Mesenchymal stem cell (in vitro differentiated cells and primary cell): ENCODE results near the gene GINS1.

Experiments
- DNase-seq: peaks from one replicate; pipeline ENCODE4 v3.0.0-alpha.2; 2013
- H2AFZ ChIP-seq: one replicate; pipeline ENCODE4 v1.6.1; 2013; ENCODE audit warnings: low read depth, mild to moderate bottlenecking, control low read depth, inconsistent platforms, low read length, moderate library complexity
- H2AK5ac ChIP-seq: 2 replicates; pipeline ENCODE4 v1.6.1; 2013; ENCODE audit warnings: low read length, moderate library complexity, mild to moderate bottlenecking, inconsistent platforms; ENCODE audit not compliant: severe bottlenecking
- H2BK120ac ChIP-seq: one replicate; pipeline ENCODE4 v1.6.1; 2013; ENCODE audit warnings: low read depth, mild to moderate bottlenecking, inconsistent platforms, low read length, moderate library complexity
- H2BK12ac ChIP-seq, 2 experiments: one replicate each; pipeline ENCODE4 v1.6.1; 2013; ENCODE audit warnings: inconsistent platforms in 2 of 2, low read length in 2 of 2, mild to moderate bottlenecking in 2 of 2, moderate library complexity in 2 of 2, control low read depth in 1 of 2
- H2BK15ac ChIP-seq: one replicate; pipeline ENCODE4 v1.6.1; 2013; ENCODE audit warnings: mild to moderate bottlenecking, low read depth, inconsistent platforms; ENCODE audit not compliant: poor library complexity, severe bottlenecking
- H2BK5ac ChIP-seq: 2 replicates; pipeline ENCODE4 v1.6.1; 2013; ENCODE audit warnings: low read depth, mild to moderate bottlenecking, low read length, control low read depth, inconsistent platforms; ENCODE audit not compliant: poor library complexity, severe bottlenecking
- H3K14ac ChIP-seq, 2 experiments: one replicate each; pipeline ENCODE4 v1.6.1; 2013; ENCODE audit warnings: inconsistent platforms in 2 of 2, low read length in 2 of 2, control low read depth in 1 of 2, mild to moderate bottlenecking in 1 of 2, moderate library complexity in 1 of 2
- H3K18ac ChIP-seq, 2 experiments: one replicate each; pipeline ENCODE4 v1.6.1; 2013; ENCODE audit warnings: inconsistent platforms in 2 of 2, low read length in 2 of 2, control low read depth in 1 of 2, low read depth in 1 of 2, mild to moderate bottlenecking in 1 of 2
- H3K23ac ChIP-seq, 2 experiments: one replicate each; pipeline ENCODE4 v1.6.1; 2013; ENCODE audit warnings: inconsistent platforms in 2 of 2, low read length in 2 of 2, mild to moderate bottlenecking in 2 of 2, moderate library complexity in 2 of 2, control low read depth in 1 of 2
- H3K27ac ChIP-seq: 2 replicates; pipeline ENCODE4 v1.5.1; 2013; ENCODE audit warnings: mild to moderate bottlenecking, moderate library complexity, low read length, control low read depth, inconsistent platforms; ENCODE audit not compliant: poor library complexity, severe bottlenecking
- H3K27me3 ChIP-seq, 2 experiments: 2 replicates each; pipeline versions ENCODE4 v1.6.1 to v1.7.0; 2013; ENCODE audit warnings: low read length in 2 of 2, mild to moderate bottlenecking in 2 of 2, moderate library complexity in 2 of 2, control low read depth in 1 of 2, inconsistent platforms in 1 of 2; ENCODE audit not compliant: control insufficient read depth in 1 of 2, insufficient read depth in 1 of 2
- H3K36me3 ChIP-seq, 2 experiments: 2 replicates each; pipeline versions ENCODE4 v1.6.1 to v1.7.0; 2013; ENCODE audit warnings: low read length in 2 of 2, control low read depth in 1 of 2, inconsistent platforms in 1 of 2, low read depth in 1 of 2, mild to moderate bottlenecking in 1 of 2; ENCODE audit not compliant: insufficient read depth in 2 of 2, control insufficient read depth in 1 of 2
- H3K4ac ChIP-seq, 2 experiments: one replicate each; pipeline ENCODE4 v1.6.1; 2013; ENCODE audit warnings: inconsistent platforms in 2 of 2, low read length in 2 of 2, mild to moderate bottlenecking in 2 of 2, moderate library complexity in 2 of 2, control low read depth in 1 of 2, low read depth in 1 of 2
- H3K4me1 ChIP-seq: 2 replicates; pipeline ENCODE4 v1.6.1; 2013; ENCODE audit warnings: low read depth, low read length, control low read depth; ENCODE audit not compliant: control insufficient read depth, insufficient read depth
- H3K4me2 ChIP-seq: 2 replicates; pipeline ENCODE4 v1.6.1; 2013; ENCODE audit warnings: low read length, mild to moderate bottlenecking, inconsistent platforms; ENCODE audit not compliant: poor library complexity, severe bottlenecking
- H3K4me3 ChIP-seq, 2 experiments: 2 replicates each; pipeline versions ENCODE4 v1.5.1 to v1.7.0; 2013; ENCODE audit warnings: low read length in 2 of 2, mild to moderate bottlenecking in 2 of 2, control low read depth in 1 of 2, low read depth in 1 of 2; ENCODE audit not compliant: insufficient read depth in 1 of 2
- H3K79me1 ChIP-seq: replicated peaks from 2 replicates; pipeline ENCODE4 v1.6.1; 2013; ENCODE audit warnings: mild to moderate bottlenecking, control low read depth, low read length, inconsistent platforms; ENCODE audit not compliant: poor library complexity, severe bottlenecking
- H3K9ac ChIP-seq: 2 replicates; pipeline ENCODE4 v1.7.0; 2013; ENCODE audit warnings: mild to moderate bottlenecking, low read length, moderate library complexity
- H3K9me3 ChIP-seq: 2 replicates; pipeline ENCODE4 v1.7.0; 2013; ENCODE audit warnings: mild to moderate bottlenecking, low read length; ENCODE audit not compliant: control insufficient read depth
- H4K8ac ChIP-seq: one replicate; pipeline ENCODE4 v1.6.1; 2013; ENCODE audit warnings: inconsistent platforms, mild to moderate bottlenecking, low read length, moderate library complexity
- H4K91ac ChIP-seq: one replicate; pipeline ENCODE4 v1.6.1; 2013; ENCODE audit warnings: mild to moderate bottlenecking, low read length, inconsistent platforms
- WGBS: methylation state at CpG from one replicate; pipeline ENCODE4 v1.1.7; 2013; ENCODE audit warnings: mixed read lengths; 5-methylcytosine and 5-hydroxymethylcytosine counted together

The GINS1 gene

GRCh38 chr20:25461786-25462545 lies 54.5 kb downstream of the GINS1 start:
- no peak overlapping the region for H3K4me3 ChIP-seq
- no peak overlapping the region for H2BK12ac ChIP-seq
- no peak overlapping the region for H3K23ac ChIP-seq
- H2BK15ac ChIP-seq: no peak overlapping the region
- no peaks in the 10 kb centered on the region for H3K79me1 ChIP-seq
- no peak overlapping the region for H4K8ac ChIP-seq
- peaks cover 1% of the 10 kb centered on the region for H3K4me1 ChIP-seq
- no peak overlapping the region for H2BK120ac ChIP-seq
- H3K27me3 ChIP-seq: no peaks in the 10 kb centered on the region
- no peak for DNase-seq
- H2AK5ac ChIP-seq: no peak overlapping the region
- H2AFZ ChIP-seq: no peak overlapping the region
- H3K4ac ChIP-seq: no peak overlapping the region
- H2BK5ac ChIP-seq: no peak overlapping the region
- H3K4me2 ChIP-seq: no peak overlapping the region
- 95% methylated on average over 16 of the region's 18 CpGs for WGBS
- H3K36me3 ChIP-seq: peaks cover 51 to 72% of the 10 kb centered on the region in 2 experiments
- no peak overlapping the region for H4K91ac ChIP-seq
- no peak overlapping the region for H3K27ac ChIP-seq
- no peak overlapping the region for H3K18ac ChIP-seq
- no peaks in the 10 kb centered on the region for H3K9me3 ChIP-seq
- H3K9ac ChIP-seq: no peak overlapping the region
- no peak overlapping the region for H3K14ac ChIP-seq

DNA sequence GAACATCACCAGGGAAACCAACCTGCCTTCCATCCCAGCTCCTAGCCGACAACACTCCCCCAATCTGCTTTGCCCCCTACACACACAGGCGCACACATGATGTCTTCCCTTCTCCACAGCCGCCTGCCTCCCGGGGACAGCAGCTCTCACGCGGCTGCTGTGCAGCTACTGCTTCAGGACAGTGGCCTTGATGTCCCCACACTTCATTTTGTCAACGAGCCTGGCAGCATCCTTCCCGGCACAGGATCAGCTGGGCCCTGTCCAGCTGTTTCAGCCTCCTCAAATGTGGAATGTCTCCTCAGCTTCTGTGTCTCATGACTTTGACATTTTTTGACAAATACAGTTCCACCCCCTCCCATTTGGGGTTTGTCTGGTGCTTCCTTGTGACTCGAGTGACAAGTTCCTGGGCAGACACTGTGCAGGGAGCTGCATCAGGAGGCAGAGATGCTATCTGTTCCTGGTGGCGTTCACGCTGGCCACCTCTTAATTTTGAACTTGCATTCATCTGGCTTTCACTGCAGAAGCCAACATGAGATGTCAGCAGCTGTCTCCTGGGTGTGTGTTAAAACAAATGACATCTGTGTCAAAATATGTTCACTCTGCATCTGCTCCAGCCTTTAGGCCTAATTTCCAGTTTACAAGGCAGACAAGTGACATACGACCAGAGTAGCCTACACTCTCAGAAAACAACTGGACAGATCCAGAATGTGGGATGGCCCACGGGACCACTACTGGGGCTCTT lies 57.2 kb downstream of the GINS1 start:
- Histone ChIP-seq H3K4me3 (no peak overlapping the region), H2BK120ac (no peak overlapping the region), H3K18ac (no peak overlapping the region), H2AK5ac (no peak overlapping the region), H3K36me3 (peaks cover 51 to 77% of the 10 kb centered on the region in 2 experiments), H3K4ac (no peak overlapping the region), H2BK15ac (no peak overlapping the region), H3K14ac (no peak overlapping the region), H2BK5ac (no peak overlapping the region), H3K9ac (no peak overlapping the region), H3K9me3 (no peaks in the 10 kb centered on the region), H2AFZ (no peak overlapping the region), H3K4me2 (no peak overlapping the region), H4K91ac (no peak overlapping the region), H2BK12ac (no peak overlapping the region), H4K8ac (no peak overlapping the region), H3K27ac (no peak overlapping the region), H3K23ac (no peak overlapping the region), H3K79me1 (peaks cover 3% of the 10 kb centered on the region), H3K27me3 (no peaks in the 10 kb centered on the region), H3K4me1 (peaks cover 1% of the 10 kb centered on the region)
- 93% methylated on average over 13 of the region's 13 CpGs for WGBS
- no peak for DNase-seq

DNA sequence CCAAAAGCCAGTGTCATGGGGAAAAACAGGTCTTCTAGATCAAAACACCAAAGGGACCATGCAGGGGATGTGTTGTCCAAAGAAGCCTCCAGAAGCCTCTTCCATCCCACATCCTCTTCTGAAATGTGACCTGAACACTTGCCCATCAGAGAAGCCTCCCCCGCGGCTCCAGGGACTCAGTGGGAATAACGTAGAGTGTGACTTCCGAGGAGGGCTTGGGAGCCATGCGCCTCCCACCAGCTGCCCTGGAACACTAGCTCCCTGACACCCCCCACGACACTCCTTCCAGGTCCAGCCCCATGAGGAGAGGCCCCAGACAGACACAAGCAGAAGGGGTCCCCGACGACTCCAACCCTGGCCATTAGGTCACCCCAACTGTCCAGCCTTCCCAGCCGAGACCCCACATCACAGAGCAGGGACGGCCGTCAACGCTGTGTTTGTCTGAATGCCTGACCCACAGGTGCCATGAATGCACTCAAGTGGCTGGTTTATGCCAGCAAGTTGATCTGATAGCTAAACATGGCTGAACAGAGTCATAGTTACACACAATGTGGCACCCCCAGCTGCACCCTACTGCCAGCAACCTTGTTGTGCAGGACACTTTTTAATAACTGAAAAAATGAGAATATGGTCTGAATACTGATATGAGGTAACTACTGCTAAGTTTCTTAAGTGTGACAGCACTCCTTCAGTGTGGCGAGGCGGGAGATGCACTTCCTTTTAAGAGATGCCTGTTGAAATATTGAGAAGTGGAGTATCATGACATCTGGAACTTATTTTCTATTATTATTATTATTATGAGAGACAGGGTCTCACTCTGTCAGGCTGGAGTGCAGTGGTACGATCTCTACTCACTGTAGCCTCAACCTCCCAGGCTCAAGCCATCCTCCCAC lies 58.0 kb downstream of the GINS1 start:
- H2BK12ac ChIP-seq: no peak overlapping the region
- no peak overlapping the region for H3K9ac ChIP-seq
- H4K91ac ChIP-seq: no peak overlapping the region
- no peak overlapping the region for H3K4ac ChIP-seq
- H2BK5ac ChIP-seq: no peak overlapping the region
- no peak overlapping the region for H3K27ac ChIP-seq
- no peak overlapping the region for H3K23ac ChIP-seq
- peaks cover 4% of the 10 kb centered on the region for H3K4me1 ChIP-seq
- peaks cover 56 to 76% of the 10 kb centered on the region in 2 experiments for H3K36me3 ChIP-seq
- H3K18ac ChIP-seq: no peak overlapping the region
- H3K4me3 ChIP-seq: no peak overlapping the region
- no peaks in the 10 kb centered on the region for H3K27me3 ChIP-seq
- 87% methylated on average over 14 of the region's 15 CpGs for WGBS
- no peak overlapping the region for H2BK120ac ChIP-seq
- no peak overlapping the region for H2AK5ac ChIP-seq
- H2AFZ ChIP-seq: no peak overlapping the region
- no peak for DNase-seq
- H3K79me1 ChIP-seq: peaks cover 9% of the 10 kb centered on the region
- H4K8ac ChIP-seq: no peak overlapping the region
- H3K9me3 ChIP-seq: no peaks in the 10 kb centered on the region
- no peak overlapping the region for H2BK15ac ChIP-seq
- no peak overlapping the region for H3K14ac ChIP-seq
- no peak overlapping the region for H3K4me2 ChIP-seq

DNA sequence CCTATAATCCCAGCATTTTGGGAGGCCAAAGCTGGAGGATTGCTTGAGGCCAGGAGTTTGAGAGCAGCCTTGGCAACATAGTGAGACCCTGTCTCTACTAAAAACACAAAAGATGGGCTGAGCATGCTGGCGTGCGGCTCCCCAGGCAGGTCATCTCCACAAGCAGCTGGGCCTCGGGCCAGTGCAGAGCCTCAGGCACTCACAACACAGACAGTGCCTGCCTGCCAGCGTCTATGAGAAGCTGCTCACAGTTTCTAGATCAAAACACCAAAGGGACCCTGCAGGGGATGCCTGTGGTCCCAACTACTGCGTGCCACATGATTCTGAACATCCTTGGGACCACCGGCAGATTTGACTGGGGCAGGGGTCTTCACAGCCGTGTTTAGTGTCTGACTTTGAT lies 59.4 kb downstream of the GINS1 start:
- Histone ChIP-seq H3K9me3 (no peaks in the 10 kb centered on the region), H3K4me3 (no peak overlapping the region), H3K4me2 (no peak overlapping the region), H4K91ac (no peak overlapping the region), H3K79me1 (peaks cover 16% of the 10 kb centered on the region), H3K18ac (no peak overlapping the region), H3K27me3 (no peaks in the 10 kb centered on the region), H3K4me1 (peaks cover 4% of the 10 kb centered on the region), H2AK5ac (no peak overlapping the region), H2BK12ac (no peak overlapping the region), H3K36me3 (peaks cover 43 to 70% of the 10 kb centered on the region in 2 experiments), H3K14ac (no peak overlapping the region), H2AFZ (no peak overlapping the region), H3K4ac (no peak overlapping the region), H2BK15ac (no peak overlapping the region), H3K27ac (no peak overlapping the region), H3K23ac (no peak overlapping the region), H3K9ac (no peak overlapping the region), H2BK5ac (no peak overlapping the region), H4K8ac (no peak overlapping the region), H2BK120ac (no peak overlapping the region)
- 97% methylated on average over 7 of the region's 7 CpGs for WGBS
- DNase-seq: no peak
